MM.1S (cell line): ENCODE results near the gene ADARB1.

Source experiments
- DNase-seq: peaks from one replicate; pipeline ENCODE4 v3.0.0-alpha.2; 2015
- H2AFZ ChIP-seq: fragments of 300-600 bp; sonication (generic); 2 replicates; pipeline ENCODE4 v1.6.0; 2016; ENCODE audit warnings: antibody characterized with exemption, low read length
- H3F3A ChIP-seq: fragments of 300-600 bp; sonication (generic); 2 replicates; pipeline ENCODE4 v1.6.1; 2016; ENCODE audit warnings: mild to moderate bottlenecking, antibody characterized with exemption, low read length, moderate library complexity, mixed read lengths; ENCODE audit not compliant: insufficient read depth
- H3K27ac ChIP-seq: fragments of 300-600 bp; sonication (generic); 2 replicates; pipeline ENCODE4 v1.5.1; 2016; ENCODE audit warnings: mild to moderate bottlenecking, low read length
- H3K27me3 ChIP-seq: fragments of 300-600 bp; sonication (generic); replicated peaks from 2 replicates; pipeline ENCODE4 v1.6.0; 2016; ENCODE audit warnings: low read length; ENCODE audit not compliant: insufficient read depth
- H3K36me3 ChIP-seq: fragments of 300-600 bp; sonication (generic); replicated peaks from 2 replicates; pipeline ENCODE4 v1.6.1; 2016; ENCODE audit warnings: mild to moderate bottlenecking, low read length, mixed read lengths; ENCODE audit not compliant: insufficient read depth
- H3K4me1 ChIP-seq: fragments of 300-600 bp; sonication (generic); 2 replicates; pipeline ENCODE4 v1.6.1; 2016; ENCODE audit warnings: low read length, mixed read lengths
- H3K4me2 ChIP-seq: fragments of 300-600 bp; sonication (generic); 2 replicates; pipeline ENCODE4 v1.6.0; 2016; ENCODE audit warnings: low read depth, low read length
- H3K4me3 ChIP-seq: fragments of 300-600 bp; sonication (generic); 2 replicates; pipeline ENCODE4 v1.5.1; 2016; ENCODE audit warnings: low read length, mixed read lengths
- H3K79me2 ChIP-seq: fragments of 300-600 bp; sonication (generic); 2 replicates; pipeline ENCODE4 v1.6.1; 2016; ENCODE audit warnings: mixed run types, low read length, mixed read lengths
- H3K9ac ChIP-seq: fragments of 300-600 bp; sonication (generic); 2 replicates; pipeline ENCODE4 v1.6.1; 2016; ENCODE audit warnings: low read length, mixed read lengths
- H3K9me2 ChIP-seq: fragments of 300-600 bp; sonication (generic); replicated peaks from 2 replicates; pipeline ENCODE4 v1.6.1; 2016; ENCODE audit warnings: mild to moderate bottlenecking, low read length, mixed read lengths; ENCODE audit not compliant: insufficient read depth
- H3K9me3 ChIP-seq: fragments of 300-600 bp; sonication (generic); replicated peaks from 2 replicates; pipeline ENCODE4 v1.6.1; 2016; ENCODE audit warnings: mild to moderate bottlenecking, low read length, mixed read lengths; ENCODE audit not compliant: insufficient read depth
- H4K20me1 ChIP-seq: fragments of 300-600 bp; sonication (generic); 2 replicates; pipeline ENCODE4 v1.6.1; 2016; ENCODE audit warnings: mild to moderate bottlenecking, low read length, moderate library complexity, mixed read lengths; ENCODE audit not compliant: insufficient read depth
- CTCF ChIP-seq: fragments of 300-600 bp; sonication (generic); IDR thresholded peaks from 2 replicates; pipeline ENCODE4 v1.5.1; 2016; ENCODE audit warnings: antibody characterized with exemption, low read length, mixed read lengths
- EZH2 ChIP-seq: fragments of 300-600 bp; sonication (generic); optimal IDR thresholded peaks from 2 replicates; pipeline ENCODE3; 2017; ENCODE audit warnings: low read depth, mild to moderate bottlenecking, antibody characterized with exemption, low read length, mixed read lengths
- EZH2phosphoT487 ChIP-seq: fragments of 300-600 bp; sonication (generic); IDR thresholded peaks from 2 replicates; pipeline ENCODE4 v1.6.1; 2018; ENCODE audit warnings: antibody characterized with exemption, low read length

ADARB1 gene

GRCh38 chr21:45126983-45127382 is 52.6 kb downstream of the ADARB1 start:
- no peaks in the 10 kb centered on the region for H3K9me2 ChIP-seq
- H3K4me3 ChIP-seq = no peak overlapping the region
- no peaks in the 10 kb centered on the region for H3K9me3 ChIP-seq
- no peak for DNase-seq
- TF ChIP-seq EZH2 (no peak), EZH2phosphoT487 (no peak), CTCF (no peak)
- H3K27me3 ChIP-seq = peaks cover 96% of the 10 kb centered on the region
- no peaks in the 10 kb centered on the region for H3K36me3 ChIP-seq
- H2AFZ ChIP-seq = no peak overlapping the region
- H3K4me2 ChIP-seq = no peak overlapping the region
- no peak overlapping the region for H3K9ac ChIP-seq
- no peaks in the 10 kb centered on the region for H3K4me1 ChIP-seq
- no peaks in the 10 kb centered on the region for H3K79me2 ChIP-seq
- no peaks in the 10 kb centered on the region for H3F3A ChIP-seq
- no peak overlapping the region for H3K27ac ChIP-seq
- H4K20me1 ChIP-seq = no peaks in the 10 kb centered on the region

GRCh38 chr21:45127937-45128336 is 53.6 kb downstream of the ADARB1 start:
- DNase-seq = no peak
- no peaks in the 10 kb centered on the region for H3K4me1 ChIP-seq

GRCh38 chr21:45128613-45129188 is 54.3 kb downstream of the ADARB1 start:
- no peaks in the 10 kb centered on the region for H3K9me3 ChIP-seq
- H3K4me3 ChIP-seq = no peak overlapping the region
- no peak overlapping the region for H3K9ac ChIP-seq
- no peaks in the 10 kb centered on the region for H3K9me2 ChIP-seq
- TF ChIP-seq EZH2phosphoT487 = no peak
- TF ChIP-seq CTCF = peak; percentile 99
- no peak overlapping the region for H3K4me2 ChIP-seq
- no peak overlapping the region for H2AFZ ChIP-seq
- no peaks in the 10 kb centered on the region for H3K36me3 ChIP-seq
- H3F3A ChIP-seq = no peaks in the 10 kb centered on the region
- H3K27ac ChIP-seq = no peak overlapping the region
- H4K20me1 ChIP-seq = no peaks in the 10 kb centered on the region
- DNase-seq = peak; percentile 82
- peaks cover 95% of the 10 kb centered on the region for H3K27me3 ChIP-seq
- H3K4me1 ChIP-seq = no peaks in the 10 kb centered on the region
- H3K79me2 ChIP-seq = no peaks in the 10 kb centered on the region

More at GRCh38 chr21:45127937-45128336, 53.6 kb downstream of the ADARB1 start:
- Histone ChIP-seq H3F3A (no peaks in the 10 kb centered on the region), H4K20me1 (no peaks in the 10 kb centered on the region), H3K27me3 (peaks cover 96% of the 10 kb centered on the region), H3K36me3 (no peaks in the 10 kb centered on the region), H3K9ac (no peak overlapping the region), H3K9me2 (no peaks in the 10 kb centered on the region), H2AFZ (no peak overlapping the region), H3K27ac (no peak overlapping the region), H3K9me3 (no peaks in the 10 kb centered on the region), H3K79me2 (no peaks in the 10 kb centered on the region), H3K4me3 (no peak overlapping the region), H3K4me2 (no peak overlapping the region)
- TF ChIP-seq EZH2phosphoT487 (no peak), CTCF (no peak), EZH2 (no peak)
